K562 (cell line): ENCODE data around the gene H2BK1.

Experiments
- CBX5 ChIP-seq: IDR thresholded peaks from 2 replicates; pipeline ENCODE4 v1.6.1; 2014; ENCODE audit warnings: low read depth, borderline replicate concordance
- POLR2AphosphoS5 ChIP-seq: IDR thresholded peaks from 2 replicates; pipeline ENCODE4 v1.6.1; 2011; ENCODE audit warnings: mild to moderate bottlenecking, low read depth, low read length, moderate library complexity; ENCODE audit not compliant: control insufficient read depth, insufficient read depth
- RFX5 ChIP-seq: IDR thresholded peaks from 2 replicates; pipeline ENCODE4 v1.6.1; 2011; ENCODE audit warnings: low read depth, mild to moderate bottlenecking, improper control_type of control experiment, low read length
- TF ChIP-seq, protein P1 (sequence below): sonication (generic); formaldehyde crosslinking; IDR thresholded peaks from 2 replicates; pipeline ENCODE4 v1.9.0; 2022; ENCODE audit warnings: mild to moderate bottlenecking, missing genetic modification reagents
- TF ChIP-seq, protein P2 (sequence below), 3 experiments: IDR thresholded peaks in 2 of 3; conservative IDR thresholded peaks in 1 of 3; 2 replicates each; pipeline ENCODE4 v1.5.1; 2011 to 2012; ENCODE audit warnings: low read length in 3 of 3, mild to moderate bottlenecking in 3 of 3, control low read depth in 2 of 3, improper control_type of control experiment in 1 of 3, inconsistent platforms in 1 of 3, low read depth in 1 of 3, mixed read lengths in 1 of 3, moderate library complexity in 1 of 3; ENCODE audit not compliant: insufficient read depth in 2 of 3

DNA sequence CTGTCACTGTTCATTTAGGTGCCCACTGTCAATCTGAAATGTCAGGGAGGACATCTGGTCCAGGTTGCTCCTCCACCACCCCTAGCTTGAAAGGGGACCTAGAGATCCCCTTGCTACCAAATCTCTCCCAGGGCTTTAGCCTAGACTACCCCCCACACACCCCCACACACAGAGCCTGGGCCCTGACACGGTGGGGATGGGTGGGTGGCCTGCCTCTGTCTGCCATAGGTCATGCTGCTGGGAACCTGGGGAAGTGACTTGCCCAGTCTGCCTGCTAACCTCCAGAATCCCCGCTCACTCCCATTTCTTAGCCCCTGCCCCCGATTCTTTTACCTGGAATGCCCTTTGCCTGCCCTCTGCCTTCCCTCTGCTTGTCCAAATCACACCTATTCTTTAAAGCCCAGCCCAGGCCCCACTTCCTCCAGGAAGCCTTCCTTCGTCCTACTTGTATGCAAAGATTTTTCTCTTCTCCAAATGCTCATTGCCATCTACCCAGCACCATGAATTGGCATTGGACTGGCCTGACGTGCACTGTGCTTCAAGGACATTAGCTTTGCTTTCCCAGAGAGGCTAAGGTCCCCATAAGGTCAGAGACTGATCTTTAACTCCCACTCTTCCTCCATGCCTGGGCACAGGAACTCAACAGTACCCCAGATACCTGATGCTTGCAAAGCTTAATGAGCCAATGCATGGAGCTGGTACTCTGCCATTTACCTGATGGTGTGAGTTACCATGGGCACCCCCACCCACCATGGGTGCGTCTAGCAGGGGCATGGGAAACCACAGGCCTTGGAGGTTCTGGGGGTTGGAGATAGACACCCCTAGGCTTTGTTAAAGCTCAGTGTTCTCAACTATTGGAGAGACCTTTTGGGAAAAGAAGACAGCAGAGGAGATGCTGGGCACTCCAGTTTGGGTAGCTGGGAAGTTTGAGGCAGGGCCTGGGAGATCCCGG, 40.2 kb upstream of the H2BK1 start:
- TF ChIP-seq CBX5: no peak
- TF ChIP-seq, protein P1, sequence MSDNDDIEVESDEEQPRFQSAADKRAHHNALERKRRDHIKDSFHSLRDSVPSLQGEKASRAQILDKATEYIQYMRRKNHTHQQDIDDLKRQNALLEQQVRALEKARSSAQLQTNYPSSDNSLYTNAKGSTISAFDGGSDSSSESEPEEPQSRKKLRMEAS (CRISPR knock-in tag): no peak
- TF ChIP-seq, protein P2, sequence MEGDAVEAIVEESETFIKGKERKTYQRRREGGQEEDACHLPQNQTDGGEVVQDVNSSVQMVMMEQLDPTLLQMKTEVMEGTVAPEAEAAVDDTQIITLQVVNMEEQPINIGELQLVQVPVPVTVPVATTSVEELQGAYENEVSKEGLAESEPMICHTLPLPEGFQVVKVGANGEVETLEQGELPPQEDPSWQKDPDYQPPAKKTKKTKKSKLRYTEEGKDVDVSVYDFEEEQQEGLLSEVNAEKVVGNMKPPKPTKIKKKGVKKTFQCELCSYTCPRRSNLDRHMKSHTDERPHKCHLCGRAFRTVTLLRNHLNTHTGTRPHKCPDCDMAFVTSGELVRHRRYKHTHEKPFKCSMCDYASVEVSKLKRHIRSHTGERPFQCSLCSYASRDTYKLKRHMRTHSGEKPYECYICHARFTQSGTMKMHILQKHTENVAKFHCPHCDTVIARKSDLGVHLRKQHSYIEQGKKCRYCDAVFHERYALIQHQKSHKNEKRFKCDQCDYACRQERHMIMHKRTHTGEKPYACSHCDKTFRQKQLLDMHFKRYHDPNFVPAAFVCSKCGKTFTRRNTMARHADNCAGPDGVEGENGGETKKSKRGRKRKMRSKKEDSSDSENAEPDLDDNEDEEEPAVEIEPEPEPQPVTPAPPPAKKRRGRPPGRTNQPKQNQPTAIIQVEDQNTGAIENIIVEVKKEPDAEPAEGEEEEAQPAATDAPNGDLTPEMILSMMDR (IDR thresholded peaks at IDR 0.05 in 2 of 3, conservative IDR thresholded peaks at IDR 0.05 in 1 of 3; ENCODE audit: insufficient read depth in 2 of 3, low read depth in 1 of 3, low read length in 3 of 3): no peak
- TF ChIP-seq POLR2AphosphoS5: no peak
- no peak for TF ChIP-seq RFX5
